Stomach (tissue), 4 donors: ENCODE measurements around the gene LRRC15.

Source experiments
- EP300 ChIP-seq: sonication (generic); formaldehyde crosslinking; IDR thresholded peaks from one replicate; pipeline ENCODE4 v1.6.1; 2017; ENCODE audit warnings: antibody characterized with exemption
- POLR2A ChIP-seq, 4 donors: fragments of 450-650 bp; IDR thresholded peaks; one replicate each; pipeline ENCODE4 v1.6.1; 2016; ENCODE audit warnings: antibody characterized with exemption in 4 of 4, control low read depth in 2 of 4, mild to moderate bottlenecking in 1 of 4, moderate library complexity in 1 of 4
- POLR2AphosphoS5 ChIP-seq, 3 donors: sonication (generic); formaldehyde crosslinking; IDR thresholded peaks; one replicate each; pipeline ENCODE4 v1.6.1; 2016; ENCODE audit warnings: antibody characterized with exemption in 3 of 3
- TF ChIP-seq, protein P1 (sequence below), 7 experiments: fragments of 450-650 bp in 4 of 7; fragments of 200-600 bp in 3 of 7; sonication (generic) in 3 of 7; IDR thresholded peaks; one replicate each; pipeline ENCODE4 v1.5.1; 2016 to 2019; ENCODE audit warnings: antibody characterized with exemption in 7 of 7, control low read depth in 2 of 7, mild to moderate bottlenecking in 1 of 7

GRCh38 chr3:194321693-194322640 is 47.6 kb downstream of the LRRC15 start:
- TF ChIP-seq, protein P1, sequence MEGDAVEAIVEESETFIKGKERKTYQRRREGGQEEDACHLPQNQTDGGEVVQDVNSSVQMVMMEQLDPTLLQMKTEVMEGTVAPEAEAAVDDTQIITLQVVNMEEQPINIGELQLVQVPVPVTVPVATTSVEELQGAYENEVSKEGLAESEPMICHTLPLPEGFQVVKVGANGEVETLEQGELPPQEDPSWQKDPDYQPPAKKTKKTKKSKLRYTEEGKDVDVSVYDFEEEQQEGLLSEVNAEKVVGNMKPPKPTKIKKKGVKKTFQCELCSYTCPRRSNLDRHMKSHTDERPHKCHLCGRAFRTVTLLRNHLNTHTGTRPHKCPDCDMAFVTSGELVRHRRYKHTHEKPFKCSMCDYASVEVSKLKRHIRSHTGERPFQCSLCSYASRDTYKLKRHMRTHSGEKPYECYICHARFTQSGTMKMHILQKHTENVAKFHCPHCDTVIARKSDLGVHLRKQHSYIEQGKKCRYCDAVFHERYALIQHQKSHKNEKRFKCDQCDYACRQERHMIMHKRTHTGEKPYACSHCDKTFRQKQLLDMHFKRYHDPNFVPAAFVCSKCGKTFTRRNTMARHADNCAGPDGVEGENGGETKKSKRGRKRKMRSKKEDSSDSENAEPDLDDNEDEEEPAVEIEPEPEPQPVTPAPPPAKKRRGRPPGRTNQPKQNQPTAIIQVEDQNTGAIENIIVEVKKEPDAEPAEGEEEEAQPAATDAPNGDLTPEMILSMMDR (IDR thresholded peaks at IDR 0.05) = no peak
- no peak for TF ChIP-seq POLR2AphosphoS5 (IDR thresholded peaks at IDR 0.05)
- no peak for TF ChIP-seq POLR2A (IDR thresholded peaks at IDR 0.05)
- TF ChIP-seq EP300 = no peak
